CD14-positive monocyte (primary cell): ENCODE data around the gene POU2AF3. TPM values are rescaled to one million over a fixed set of nuclear protein-coding genes. Genes with fewer than 3 reads are reported as not detected.

Experiments
- DNase-seq, 3 donors: peaks; one replicate each; pipeline ENCODE4 v3.0.0-alpha.2; 2011 to 2022
- H2AFZ ChIP-seq: 2 replicates; pipeline ENCODE4 v1.6.0; 2012; ENCODE audit warnings: mild to moderate bottlenecking, low read depth, low read length, inconsistent platforms; ENCODE audit not compliant: insufficient read depth, poor library complexity, severe bottlenecking
- H3K27ac ChIP-seq, 2 donors: 1 replicate in 1 of 2; 2 replicates in 1 of 2; pipeline ENCODE4 v1.5.1; 2012 to 2013; ENCODE audit warnings: low read length in 2 of 2, control low read depth in 1 of 2, inconsistent platforms in 1 of 2, low read depth in 1 of 2, mild to moderate bottlenecking in 1 of 2
- H3K27me3 ChIP-seq, 2 donors: one replicate each; pipeline versions ENCODE4 v1.6.0 to v1.6.1; 2011 to 2013; ENCODE audit warnings: low read length in 2 of 2; ENCODE audit not compliant: control insufficient read depth in 2 of 2, insufficient read depth in 2 of 2
- H3K36me3 ChIP-seq, 2 donors: replicated peaks in 1 of 2; 1 replicate in 1 of 2; 2 replicates in 1 of 2; pipeline versions ENCODE4 v1.5.1 to v1.6.1; 2012 to 2013; ENCODE audit warnings: low read length in 2 of 2, control low read depth in 1 of 2, inconsistent platforms in 1 of 2, mild to moderate bottlenecking in 1 of 2; ENCODE audit not compliant: insufficient read depth in 2 of 2, control insufficient read depth in 1 of 2
- H3K4me1 ChIP-seq, 2 donors: 1 replicate in 1 of 2; 2 replicates in 1 of 2; pipeline versions ENCODE4 v1.5.1 to v1.6.1; 2012 to 2013; ENCODE audit warnings: low read length in 2 of 2, control low read depth in 1 of 2, inconsistent platforms in 1 of 2, mild to moderate bottlenecking in 1 of 2, moderate library complexity in 1 of 2; ENCODE audit not compliant: insufficient read depth in 2 of 2, control insufficient read depth in 1 of 2
- H3K4me2 ChIP-seq: replicated peaks from 2 replicates; pipeline ENCODE3; 2012; ENCODE audit warnings: low read length, moderate library complexity, mild to moderate bottlenecking; ENCODE audit not compliant: poor library complexity, severe bottlenecking; ENCODE audit errors: extremely low read depth
- H3K4me3 ChIP-seq, 3 experiments: fragments of 200-600 bp in 1 of 3; sonication (generic) in 1 of 3; replicated peaks in 1 of 3; 1 replicate in 2 of 3; 2 replicates in 1 of 3; pipeline ENCODE4 v1.5.1; 2011 to 2013; ENCODE audit warnings: low read length in 3 of 3, mild to moderate bottlenecking in 3 of 3, control low read depth in 2 of 3, low read depth in 2 of 3, inconsistent platforms in 1 of 3, moderate library complexity in 1 of 3
- H3K79me2 ChIP-seq: 2 replicates; pipeline ENCODE4 v1.6.0; 2012; ENCODE audit warnings: mild to moderate bottlenecking, control low read depth, inconsistent platforms, low read length, moderate library complexity; ENCODE audit not compliant: insufficient read depth
- H3K9ac ChIP-seq: 2 replicates; pipeline ENCODE4 v1.6.0; 2017; ENCODE audit warnings: low read length, mild to moderate bottlenecking; ENCODE audit not compliant: insufficient read depth, poor library complexity, severe bottlenecking
- H3K9me3 ChIP-seq, 2 donors: replicated peaks in 1 of 2; 1 replicate in 1 of 2; 2 replicates in 1 of 2; pipeline versions ENCODE4 v1.5.1 to v1.6.1; 2012 to 2013; ENCODE audit warnings: low read length in 2 of 2, control low read depth in 1 of 2; ENCODE audit not compliant: control insufficient read depth in 1 of 2, insufficient read depth in 1 of 2
- H4K20me1 ChIP-seq: 2 replicates; pipeline ENCODE4 v1.6.0; 2012; ENCODE audit warnings: mild to moderate bottlenecking, low read length, control low read depth, moderate library complexity; ENCODE audit not compliant: insufficient read depth
- H3K27ac Mint-ChIP-seq, 7 donors: one replicate each; pipeline ENCODE4 v1.8.0; 2020; ENCODE audit warnings: mild to moderate bottlenecking in 7 of 7, mixed read lengths in 7 of 7, moderate library complexity in 6 of 7, inconsistent platforms in 2 of 7
- H3K27me3 Mint-ChIP-seq, 3 donors: one replicate each; pipeline ENCODE4 v1.8.0; 2021 to 2022; ENCODE audit warnings: low read depth in 3 of 3, mild to moderate bottlenecking in 3 of 3, mixed read lengths in 3 of 3, moderate library complexity in 3 of 3, inconsistent platforms in 1 of 3
- H3K36me3 Mint-ChIP-seq, 2 donors: one replicate each; pipeline ENCODE4 v1.8.0; 2020; ENCODE audit warnings: mixed read lengths in 2 of 2, inconsistent platforms in 1 of 2, mild to moderate bottlenecking in 1 of 2
- H3K4me1 Mint-ChIP-seq: one replicate; pipeline ENCODE4 v1.8.0; 2020; ENCODE audit warnings: mild to moderate bottlenecking, mixed read lengths
- H3K4me3 Mint-ChIP-seq, 2 donors: one replicate each; pipeline ENCODE4 v1.8.0; 2020; ENCODE audit warnings: mild to moderate bottlenecking in 2 of 2, mixed read lengths in 2 of 2, moderate library complexity in 1 of 2
- H3K9me3 Mint-ChIP-seq, 7 donors: one replicate each; pipeline ENCODE4 v1.8.0; 2020 to 2022; ENCODE audit warnings: mixed read lengths in 7 of 7, mild to moderate bottlenecking in 6 of 7, moderate library complexity in 6 of 7, inconsistent platforms in 2 of 7
- CTCF ChIP-seq: fragments of 200-600 bp; IDR thresholded peaks from one replicate; pipeline ENCODE4 v1.8.0; 2022; ENCODE audit warnings: antibody characterized with exemption, mild to moderate bottlenecking
- WGBS: methylation state at CpG from one replicate; pipeline ENCODE4 v1.1.5; 2013; ENCODE audit warnings: missing lambda C conversion rate; ENCODE audit not compliant: insufficient coverage; 5-methylcytosine and 5-hydroxymethylcytosine counted together
- intact Hi-C, 2 donors: fragments of 100-400 bp; cut with micrococcal nuclease; formaldehyde crosslinking; loops; one replicate each; pipeline versions ENCODE4 v1.15.0 to v1.15.1; 2023
- polyA plus RNA-seq, 3 donors: library from polyadenylated mRNA; depleted of rRNA in 1 of 3; unstranded in 2 of 3; stranded (reverse) in 1 of 3; fragments of 300-500 nt in 2 of 3; fragments of >200 nt in 1 of 3; fragmentation: Illumina TruSeq in 2 of 3; gene quantifications; 1 replicate in 2 of 3; 2 replicates in 1 of 3; pipeline ENCODE4 v1.2.3, GENCODE V29; 2012 to 2021

POU2AF3 gene
- polyA plus RNA-seq, 3 donors = not detected

- Histone ChIP-seq H3K27ac (no peak overlapping the region), H3K27me3 (no peaks in the 10 kb centered on the region), H3K9me3 (no peaks in the 10 kb centered on the region), H4K20me1 (no peaks in the 10 kb centered on the region), H3K4me3 (no peak overlapping the region), H3K4me1 (no peaks in the 10 kb centered on the region), H3K4me2 (no peak overlapping the region), H3K9ac (no peak overlapping the region), H3K36me3 (no peaks in the 10 kb centered on the region), H3K79me2 (no peaks in the 10 kb centered on the region), H2AFZ (no peak overlapping the region)
- intact Hi-C loops = no loop called here
- no peak overlapping the region for H3K4me3 Mint-ChIP-seq
- H3K36me3 Mint-ChIP-seq = no peaks in the 10 kb centered on the region
- WGBS = 88% methylated on average over 2 of the region's 4 CpGs
- DNase-seq = no peak
- TF ChIP-seq CTCF = no peak
- H3K27ac Mint-ChIP-seq = no peak overlapping the region
- H3K27me3 Mint-ChIP-seq = peaks cover 0 to 7% (median 0%) of the 10 kb centered on the region in 3 donors
- no peaks in the 10 kb centered on the region for H3K9me3 Mint-ChIP-seq
- H3K4me1 Mint-ChIP-seq = no peaks in the 10 kb centered on the region
These were observed 28.5 kb downstream of the POU2AF3 start for GRCh38 chr11:111326824-111327223.

- 92% methylated on average over 7 of the region's 8 CpGs for WGBS
- Histone ChIP-seq H3K27me3 (no peaks in the 10 kb centered on the region), H3K9ac (no peak overlapping the region), H3K27ac (no peak overlapping the region), H2AFZ (no peak overlapping the region), H3K4me1 (no peaks in the 10 kb centered on the region), H3K9me3 (no peaks in the 10 kb centered on the region), H3K79me2 (no peaks in the 10 kb centered on the region), H3K4me3 (no peak overlapping the region), H3K36me3 (no peaks in the 10 kb centered on the region), H3K4me2 (no peak overlapping the region), H4K20me1 (no peaks in the 10 kb centered on the region)
- no peak for DNase-seq
- intact Hi-C loops = no loop called here
- TF ChIP-seq CTCF = no peak
- H3K27ac Mint-ChIP-seq = no peak overlapping the region
- no peaks in the 10 kb centered on the region for H3K4me1 Mint-ChIP-seq
- no peaks in the 10 kb centered on the region for H3K9me3 Mint-ChIP-seq
- no peak overlapping the region for H3K4me3 Mint-ChIP-seq
- H3K27me3 Mint-ChIP-seq = peaks cover 0 to 7% (median 0%) of the 10 kb centered on the region in 3 donors
- no peaks in the 10 kb centered on the region for H3K36me3 Mint-ChIP-seq
These were observed 29.7 kb downstream of the POU2AF3 start for GRCh38 chr11:111327908-111328624.
